GM18951 (cell line): Measurements from ENCODE around the gene SERPINB1.

ENCODE experiments used
- POLR2A ChIP-seq: IDR thresholded peaks from 4 replicates; pipeline ENCODE4 v1.6.1; 2011; ENCODE audit warnings: mild to moderate bottlenecking; ENCODE audit not compliant: insufficient read length, insufficient read depth; ENCODE audit errors: extremely low read depth
- in situ Hi-C: fragments of 300-500 bp; cut with MboI; formaldehyde crosslinking; loops from one replicate; pipeline ENCODE4 v1.12.0; 2022; ENCODE audit warnings: low sequenced_read_pairs, mixed read lengths, inconsistent platforms; ENCODE audit not compliant: unreplicated experiment

Gene SERPINB1

GRCh38 chr6:2873643-2874042 is 32.0 kb upstream of the SERPINB1 start:
- in situ Hi-C loops: no loop called here

GRCh38 chr6:2872423-2873358 is 31.0 kb upstream of the SERPINB1 start:
- in situ Hi-C loops: no loop called here
- no peak for TF ChIP-seq POLR2A

More at GRCh38 chr6:2873643-2874042, 32.0 kb upstream of the SERPINB1 start:
- TF ChIP-seq POLR2A: no peak

- in situ Hi-C loops: no loop called here
- no peak for TF ChIP-seq POLR2A
Observed at GRCh38 chr6:2871953-2872352, 30.3 kb upstream of the SERPINB1 start.

- no peak for TF ChIP-seq POLR2A
- in situ Hi-C loops: no loop called here
Observed at GRCh38 chr6:2871102-2871501, 29.4 kb upstream of the SERPINB1 start.

- in situ Hi-C loops: no loop called here
- TF ChIP-seq POLR2A: no peak
Observed at GRCh38 chr6:2870046-2870636, 28.5 kb upstream of the SERPINB1 start.

- in situ Hi-C loops: no loop called here
Observed at GRCh38 chr6:2868637-2869036, 27.0 kb upstream of the SERPINB1 start.

GRCh38 chr6:2866171-2866846 is 24.6 kb upstream of the SERPINB1 start:
- in situ Hi-C loops: no loop called here
- no peak for TF ChIP-seq POLR2A

More at GRCh38 chr6:2868637-2869036, 27.0 kb upstream of the SERPINB1 start:
- no peak for TF ChIP-seq POLR2A

GRCh38 chr6:2865694-2866151 is 24.1 kb upstream of the SERPINB1 start:
- no peak for TF ChIP-seq POLR2A
- in situ Hi-C loops: no loop called here

- TF ChIP-seq POLR2A: no peak
- in situ Hi-C loops: no loop called here
Observed at GRCh38 chr6:2865270-2865669, 23.6 kb upstream of the SERPINB1 start.

- in situ Hi-C loops: no loop called here
- no peak for TF ChIP-seq POLR2A
Observed at GRCh38 chr6:2863901-2864300, 22.2 kb upstream of the SERPINB1 start.

GRCh38 chr6:2862712-2863181 is 21.1 kb upstream of the SERPINB1 start:
- peak; percentile 31 for TF ChIP-seq POLR2A
- in situ Hi-C loops: no loop called here

- TF ChIP-seq POLR2A: no peak
- in situ Hi-C loops: no loop called here
Observed at GRCh38 chr6:2861822-2862164, 20.1 kb upstream of the SERPINB1 start.
